Measurements from ENCODE around the gene CPNE4.
"Not testable (repeated sequence)": the region's sequence is repeated elsewhere in the genome, so short reads cannot be mapped to it uniquely, and the experiment has no call there.

Gene CPNE4

GRCh38 chr3:131530388-131530787 is 504.4 kb downstream of the CPNE4 start:
- Mint-ChIP-seq H3K4me1 (ENCODE audit: low read depth) (no peaks in the 10 kb centered on the region), H3K4me3 (no peak overlapping the region), H3K9me3 (no peaks in the 10 kb centered on the region), H3K27me3 (peaks cover 38% of the 10 kb centered on the region), H3K36me3 (ENCODE audit: low read depth) (no peaks in the 10 kb centered on the region), H3K27ac (no peak overlapping the region)
- intact Hi-C loops (cut with micrococcal nuclease), result no loop called here

GRCh38 chr3:131526801-131527347 is 507.9 kb downstream of the CPNE4 start:
- Mint-ChIP-seq H3K9me3 (no peaks in the 10 kb centered on the region), H3K36me3 (ENCODE audit: low read depth) (no peaks in the 10 kb centered on the region), H3K4me3 (peak overlapping the region; percentile 51), H3K27ac (peak overlapping the region; percentile 63), H3K4me1 (ENCODE audit: low read depth) (no peaks in the 10 kb centered on the region), H3K27me3 (peaks cover 39% of the 10 kb centered on the region)
- intact Hi-C loops (cut with micrococcal nuclease), result no loop called here

GRCh38 chr3:131518680-131519079 is 516.1 kb downstream of the CPNE4 start:
- Mint-ChIP-seq H3K27me3 (peaks cover 4% of the 10 kb centered on the region), H3K9me3 (peaks cover 6% of the 10 kb centered on the region), H3K4me1 (ENCODE audit: low read depth) (no peaks in the 10 kb centered on the region), H3K36me3 (ENCODE audit: low read depth) (no peaks in the 10 kb centered on the region), H3K27ac (no peak overlapping the region), H3K4me3 (no peak overlapping the region)
- intact Hi-C loops (cut with micrococcal nuclease), result no loop called here

- no peaks in the 10 kb centered on the region for H3K27me3 Mint-ChIP-seq
- no peaks in the 10 kb centered on the region for H3K9me3 Mint-ChIP-seq
- H3K36me3 Mint-ChIP-seq (ENCODE audit: low read depth), result peaks cover 17% of the 10 kb centered on the region
- H3K4me3 Mint-ChIP-seq, result no peak overlapping the region
- peaks cover 39% of the 10 kb centered on the region for H3K4me1 Mint-ChIP-seq (ENCODE audit: low read depth)
- peak overlapping the region; percentile 99 for H3K27ac Mint-ChIP-seq
- intact Hi-C loops (cut with micrococcal nuclease), result loop anchor here (2.0 to 10.0 kb wide), 2 partner anchors 145 to 611 kb away; partner anchors contain the start of gene ATP2C1
Observed at GRCh38 chr3:131505421-131505820, 529.4 kb downstream of the CPNE4 start.

GRCh38 chr3:131503320-131503635 is 531.5 kb downstream of the CPNE4 start:
- intact Hi-C loops (cut with micrococcal nuclease), result loop anchor here (2.0 to 10.0 kb wide), 3 partner anchors 116 to 608 kb away; partner anchors contain the start of genes ASTE1, ATP2C1 and NEK11
- Mint-ChIP-seq H3K27me3 (no peaks in the 10 kb centered on the region), H3K9me3 (no peaks in the 10 kb centered on the region), H3K4me1 (ENCODE audit: low read depth) (peaks cover 39% of the 10 kb centered on the region), H3K27ac (peak overlapping the region; percentile 99), H3K4me3 (peak overlapping the region; percentile 100), H3K36me3 (ENCODE audit: low read depth) (peaks cover 38% of the 10 kb centered on the region)

GRCh38 chr3:131502530-131503319 is 532.1 kb downstream of the CPNE4 start, which contains the start of gene MRPL3:
Gene MRPL3 (minus strand): TSS chr3:131502971. CDS start chr3:131502821, 150 bp downstream.
- H3K4me1 Mint-ChIP-seq (ENCODE audit: low read depth), result peaks cover 39% of the 10 kb centered on the region
- peak within 1 kb of the TSS; percentile 99 for H3K27ac Mint-ChIP-seq
- no peaks in the 10 kb centered on the region for H3K27me3 Mint-ChIP-seq
- intact Hi-C loops (cut with micrococcal nuclease), result loop anchor here (2.0 to 10.0 kb wide), 3 partner anchors 116 to 608 kb away; partner anchors contain the start of genes ASTE1, ATP2C1 and NEK11
- H3K9me3 Mint-ChIP-seq, result no peaks in the 10 kb centered on the region
- H3K36me3 Mint-ChIP-seq (ENCODE audit: low read depth), result peaks cover 44% of the 10 kb centered on the region
- peak within 1 kb of the TSS; percentile 100 for H3K4me3 Mint-ChIP-seq

- Mint-ChIP-seq H3K27me3 (no peaks in the 10 kb centered on the region), H3K4me3 (peak overlapping the region; percentile 100), H3K4me1 (ENCODE audit: low read depth) (peaks cover 41% of the 10 kb centered on the region), H3K9me3 (no peaks in the 10 kb centered on the region), H3K27ac (peak overlapping the region; percentile 99), H3K36me3 (ENCODE audit: low read depth) (peaks cover 51% of the 10 kb centered on the region)
- intact Hi-C loops (cut with micrococcal nuclease), result loop anchor here (2.0 to 10.0 kb wide), 3 partner anchors 115 to 607 kb away; partner anchors contain the start of genes ASTE1, ATP2C1 and NEK11
Observed at GRCh38 chr3:131501949-131502348, 532.9 kb downstream of the CPNE4 start.

GRCh38 chr3:131494706-131495105 is 540.1 kb downstream of the CPNE4 start:
- no peak overlapping the region for H3K27ac Mint-ChIP-seq
- peaks cover 17% of the 10 kb centered on the region for H3K4me1 Mint-ChIP-seq (ENCODE audit: low read depth)
- no peak overlapping the region for H3K4me3 Mint-ChIP-seq
- no peaks in the 10 kb centered on the region for H3K27me3 Mint-ChIP-seq
- H3K36me3 Mint-ChIP-seq (ENCODE audit: low read depth), result peaks cover 44% of the 10 kb centered on the region
- H3K9me3 Mint-ChIP-seq, result no peaks in the 10 kb centered on the region
- intact Hi-C loops (cut with micrococcal nuclease), result no loop called here

GRCh38 chr3:131491775-131492174 is 543.0 kb downstream of the CPNE4 start:
- Mint-ChIP-seq H3K4me3 (no peak overlapping the region), H3K4me1 (ENCODE audit: low read depth) (peaks cover 14% of the 10 kb centered on the region), H3K36me3 (ENCODE audit: low read depth) (peaks cover 25% of the 10 kb centered on the region), H3K27ac (no peak overlapping the region), H3K9me3 (no peaks in the 10 kb centered on the region), H3K27me3 (no peaks in the 10 kb centered on the region)
- intact Hi-C loops (cut with micrococcal nuclease), result no loop called here

- Mint-ChIP-seq H3K9me3 (no peaks in the 10 kb centered on the region), H3K27ac (no peak overlapping the region), H3K36me3 (ENCODE audit: low read depth) (peaks cover 25% of the 10 kb centered on the region), H3K4me1 (ENCODE audit: low read depth) (peaks cover 8% of the 10 kb centered on the region), H3K27me3 (no peaks in the 10 kb centered on the region), H3K4me3 (no peak overlapping the region)
- intact Hi-C loops (cut with micrococcal nuclease), result no loop called here
Observed at GRCh38 chr3:131491084-131491483, 543.7 kb downstream of the CPNE4 start.

- H3K27me3 Mint-ChIP-seq; H3K4me3 Mint-ChIP-seq; H3K4me1 Mint-ChIP-seq (ENCODE audit: low read depth); intact Hi-C loops (cut with micrococcal nuclease); H3K27ac Mint-ChIP-seq; H3K9me3 Mint-ChIP-seq: not testable (repeated sequence)
- H3K36me3 Mint-ChIP-seq (ENCODE audit: low read depth), result peaks cover 36% of the 10 kb centered on the region
Observed at GRCh38 chr3:131486545-131486944, 548.3 kb downstream of the CPNE4 start.

- H3K27ac Mint-ChIP-seq, result no peak overlapping the region
- no peaks in the 10 kb centered on the region for H3K27me3 Mint-ChIP-seq
- peaks cover 44% of the 10 kb centered on the region for H3K36me3 Mint-ChIP-seq (ENCODE audit: low read depth)
- H3K9me3 Mint-ChIP-seq, result no peaks in the 10 kb centered on the region
- intact Hi-C loops (cut with micrococcal nuclease), result no loop called here
- H3K4me1 Mint-ChIP-seq (ENCODE audit: low read depth), result no peaks in the 10 kb centered on the region
- H3K4me3 Mint-ChIP-seq, result no peak overlapping the region
Observed at GRCh38 chr3:131485119-131485518, 549.7 kb downstream of the CPNE4 start.

GRCh38 chr3:131484496-131485111 is 550.2 kb downstream of the CPNE4 start:
- intact Hi-C loops (cut with micrococcal nuclease), result no loop called here
- peaks cover 50% of the 10 kb centered on the region for H3K36me3 Mint-ChIP-seq (ENCODE audit: low read depth)
- no peaks in the 10 kb centered on the region for H3K9me3 Mint-ChIP-seq
- no peaks in the 10 kb centered on the region for H3K4me1 Mint-ChIP-seq (ENCODE audit: low read depth)
- no peak overlapping the region for H3K27ac Mint-ChIP-seq
- H3K4me3 Mint-ChIP-seq, result no peak overlapping the region
- no peaks in the 10 kb centered on the region for H3K27me3 Mint-ChIP-seq

Measured in dendritic cell treated with granulocyte-macrophage colony-stimulating factor and Interleukin-4, amounts not matched to agents 40 ng/mL and 50 ng/mL, for 4 days (primary cell).